ENCODE results near the gene CIDEA.

DNA sequence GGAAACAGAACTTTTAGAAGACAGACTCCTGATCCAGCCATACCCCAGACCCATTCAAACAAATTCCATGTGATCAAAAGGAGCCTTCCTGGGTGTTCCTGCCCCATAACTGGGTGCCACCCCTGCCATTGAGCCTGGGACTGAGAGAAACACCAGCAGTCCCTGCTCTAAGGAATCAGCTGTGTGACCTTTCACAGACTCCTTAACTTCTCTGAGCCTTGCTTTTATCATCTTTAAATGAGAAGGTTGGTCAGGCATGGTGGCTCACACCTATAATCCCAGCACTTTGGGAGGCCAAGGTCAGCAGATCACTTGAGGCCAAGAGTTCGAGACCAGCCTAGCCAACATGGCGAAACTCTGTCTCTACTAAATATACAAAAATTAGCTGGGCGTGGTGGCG is 20.6 kb downstream of the CIDEA start:
- TF ChIP-seq POLR2A (IDR thresholded peaks at IDR 0.05; ENCODE audit: low read length), result no peak
- TF ChIP-seq GATA1 (IDR thresholded peaks at IDR 0.05; ENCODE audit: low read depth, low read length), result no peak

Data from erythroblast (primary cell).